ENCODE measurements around the gene SSX2. TPM values are rescaled to one million over a fixed set of nuclear protein-coding genes. Genes with fewer than 3 reads are reported as not detected.

The SSX2 gene
- not detected in 2 replicates for total RNA-seq

GRCh38 chrX:52707078-52707477 lies at the start of gene SSX2:
TSS of gene SSX2 (minus strand) at chrX:52707178. CDS start at chrX:52705749, 1,429 bp downstream.

GRCh38 chrX:52750952-52751351 lies 44.0 kb upstream of the SSX2 start, which contains the start of gene SSX2B:
TSS of gene SSX2B (plus strand) at chrX:52751252. CDS start at chrX:52752681, 1,429 bp downstream.

GRCh38 chrX:52654800-52655199 lies 52.2 kb downstream of the SSX2 start, which contains the start of gene SSX7:
TSS of gene SSX7 (minus strand) at chrX:52654900. CDS start at chrX:52653472, 1,428 bp downstream.

Other genes with a start within 250 kb of the SSX2 start
- not detected in 2 replicates for gene XAGE1A, start 211.4 kb downstream of the SSX2 start, total RNA-seq
- not detected in 2 replicates for gene XAGE1B, start 190.1 kb downstream of the SSX2 start, total RNA-seq
- not detected in 2 replicates for gene SSX7, start 52.3 kb downstream of the SSX2 start, total RNA-seq
- not detected in 2 replicates for gene SSX2B, start 44.1 kb upstream of the SSX2 start, total RNA-seq
- not detected in 2 replicates for gene SPANXN5, start 90.2 kb upstream of the SSX2 start, total RNA-seq
- not detected in 2 replicates for gene XAGE5, start 104.1 kb upstream of the SSX2 start, total RNA-seq
- not detected in 2 replicates for gene XAGE3, start 160.9 kb upstream of the SSX2 start, total RNA-seq
- gene FAM156B, start 190.2 kb upstream of the SSX2 start, total RNA-seq: 17.2 and 18.8 TPM in 2 replicates

All from uterine smooth muscle cell (primary cell).